Testis (tissue), 3 donors: ENCODE data around the gene PHAF1. TPM values are rescaled to one million over a fixed set of nuclear protein-coding genes. Genes with fewer than 3 reads are reported as not detected.
A peak's percentile ranks its signal among the peaks of the same experiment; 100 is the strongest.

Experiments used
- DNase-seq: peaks from one replicate; pipeline ENCODE4 v3.0.0-alpha.2; 2019
- H3K27ac ChIP-seq, 2 donors: fragments of 200-600 bp; sonication (generic); one replicate each; pipeline ENCODE4 v1.5.1; 2019
- H3K27me3 ChIP-seq: fragments of 200-600 bp; sonication (generic); one replicate; pipeline ENCODE4 v1.5.1; 2019
- H3K36me3 ChIP-seq: fragments of 200-600 bp; sonication (generic); one replicate; pipeline ENCODE4 v1.5.1; 2017; ENCODE audit warnings: low read depth; ENCODE audit errors: missing control alignments
- H3K4me1 ChIP-seq: fragments of 200-600 bp; sonication (generic); one replicate; pipeline ENCODE4 v1.5.1; 2019
- H3K4me3 ChIP-seq, 2 donors: fragments of 200-600 bp; sonication (generic); one replicate each; pipeline ENCODE4 v1.5.1; 2017 to 2019
- H3K9me3 ChIP-seq: fragments of 200-600 bp; sonication (generic); one replicate; pipeline ENCODE4 v1.5.1; 2017
- POLR2A ChIP-seq: fragments of 450-650 bp; IDR thresholded peaks from one replicate; pipeline ENCODE4 v1.6.1; 2017; ENCODE audit warnings: antibody characterized with exemption, mild to moderate bottlenecking, moderate library complexity
- WGBS, 2 donors: methylation state at CpG; one replicate each; pipeline ENCODE4 v1.1.5; 2018; 5-methylcytosine and 5-hydroxymethylcytosine counted together
- intact Hi-C: fragments of 100-400 bp; cut with DNase I; formaldehyde crosslinking; loops from one replicate; pipeline ENCODE4 v1.15.1; 2023; ENCODE audit warnings: low total_unique reads
- polyA plus RNA-seq: library from polyadenylated mRNA; stranded (reverse); fragments of 350-450 nt; fragmentation: Illumina TruSeq; extraction: RNeasy Lipid Tissue Mini Kit (QIAGEN cat#74804); gene quantifications from one replicate; pipeline ENCODE4 v1.2.3, GENCODE V29; 2014; ENCODE audit warnings: low read depth, low replicate concordance; ENCODE audit not compliant: insufficient read depth
- total RNA-seq, 2 donors: library from RNA; depleted of rRNA; stranded (reverse); fragments of >200 nt; gene quantifications; one replicate each; pipeline ENCODE4 v1.2.3, GENCODE V29; 2016
- TF ChIP-seq, protein P1 (sequence below), 3 experiments: fragments of 450-650 bp in 2 of 3; fragments of 200-600 bp in 1 of 3; sonication (generic) in 1 of 3; IDR thresholded peaks; one replicate each; pipeline ENCODE4 v1.5.1; 2016 to 2019; ENCODE audit warnings: antibody characterized with exemption in 3 of 3, mild to moderate bottlenecking in 2 of 3, moderate library complexity in 1 of 3

Gene PHAF1
- total and polyA plus RNA-seq, 3 donors from 2014 or later = 31.2 to 41.6 (median 32.6) TPM

DNA sequence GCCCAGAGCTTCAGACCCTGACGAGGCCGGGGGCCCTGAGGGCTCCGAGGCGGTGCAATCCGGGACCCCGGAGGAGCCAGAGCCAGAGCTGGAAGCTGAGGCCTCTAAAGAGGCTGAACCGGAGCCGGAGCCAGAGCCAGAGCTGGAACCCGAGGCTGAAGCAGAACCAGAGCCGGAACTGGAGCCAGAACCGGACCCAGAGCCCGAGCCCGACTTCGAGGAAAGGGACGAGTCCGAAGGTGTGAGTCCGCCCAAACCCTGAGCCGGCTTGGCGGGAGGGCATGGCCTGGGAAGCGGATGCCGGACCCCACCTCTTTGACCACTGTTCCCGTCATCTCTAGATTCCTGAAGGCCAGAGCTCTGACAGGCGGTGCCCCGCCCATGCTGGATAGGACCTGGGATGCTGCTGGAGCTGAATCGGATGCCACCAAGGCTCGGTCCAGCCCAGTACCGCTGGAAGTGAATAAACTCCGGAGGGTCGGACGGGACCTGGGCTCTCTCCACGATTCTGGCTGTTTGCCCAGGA lies 65.0 kb downstream of the PHAF1 start:
- Histone ChIP-seq H3K27ac (peak overlapping the region; percentile 61 to 82), H3K4me1 (peaks cover 31% of the 10 kb centered on the region), H3K9me3 (no peaks in the 10 kb centered on the region), H3K36me3 (no peaks in the 10 kb centered on the region), H3K4me3 (peak overlapping the region; percentile 37 to 48), H3K27me3 (no peaks in the 10 kb centered on the region)
- TF ChIP-seq, protein P1, sequence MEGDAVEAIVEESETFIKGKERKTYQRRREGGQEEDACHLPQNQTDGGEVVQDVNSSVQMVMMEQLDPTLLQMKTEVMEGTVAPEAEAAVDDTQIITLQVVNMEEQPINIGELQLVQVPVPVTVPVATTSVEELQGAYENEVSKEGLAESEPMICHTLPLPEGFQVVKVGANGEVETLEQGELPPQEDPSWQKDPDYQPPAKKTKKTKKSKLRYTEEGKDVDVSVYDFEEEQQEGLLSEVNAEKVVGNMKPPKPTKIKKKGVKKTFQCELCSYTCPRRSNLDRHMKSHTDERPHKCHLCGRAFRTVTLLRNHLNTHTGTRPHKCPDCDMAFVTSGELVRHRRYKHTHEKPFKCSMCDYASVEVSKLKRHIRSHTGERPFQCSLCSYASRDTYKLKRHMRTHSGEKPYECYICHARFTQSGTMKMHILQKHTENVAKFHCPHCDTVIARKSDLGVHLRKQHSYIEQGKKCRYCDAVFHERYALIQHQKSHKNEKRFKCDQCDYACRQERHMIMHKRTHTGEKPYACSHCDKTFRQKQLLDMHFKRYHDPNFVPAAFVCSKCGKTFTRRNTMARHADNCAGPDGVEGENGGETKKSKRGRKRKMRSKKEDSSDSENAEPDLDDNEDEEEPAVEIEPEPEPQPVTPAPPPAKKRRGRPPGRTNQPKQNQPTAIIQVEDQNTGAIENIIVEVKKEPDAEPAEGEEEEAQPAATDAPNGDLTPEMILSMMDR (IDR thresholded peaks at IDR 0.05) = no peak
- TF ChIP-seq POLR2A = no peak
- WGBS, 2 donors = 41 to 63% methylated on average over 17 to 31 of the region's 31 CpGs
- intact Hi-C loops = no loop called here
- no peak for DNase-seq

DNA sequence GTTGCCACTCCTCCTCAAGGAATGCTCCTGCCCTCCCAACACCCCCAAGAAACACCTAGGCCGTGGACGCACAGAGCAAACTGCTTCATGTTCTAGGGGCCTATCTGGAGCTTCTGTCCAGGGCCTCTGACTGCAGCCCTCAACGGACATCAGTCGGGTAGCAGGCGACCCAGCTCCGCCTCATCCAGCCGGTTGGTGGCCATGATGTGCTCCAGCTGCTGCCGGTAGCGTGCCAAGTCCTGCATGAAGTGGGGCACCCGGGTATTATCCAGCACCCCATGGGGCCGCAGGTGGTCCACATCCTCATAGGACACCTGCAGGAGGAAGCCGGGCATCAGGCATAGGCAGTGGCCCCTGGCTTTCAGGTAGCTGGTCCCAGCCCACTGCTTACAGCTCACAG lies 66.9 kb downstream of the PHAF1 start:
- 93 to 94% methylated on average over 3 to 11 of the region's 12 CpGs for WGBS, 2 donors
- Histone ChIP-seq H3K4me3 (no peak overlapping the region), H3K27ac (no peak overlapping the region), H3K9me3 (no peaks in the 10 kb centered on the region), H3K4me1 (peaks cover 16% of the 10 kb centered on the region), H3K36me3 (no peaks in the 10 kb centered on the region), H3K27me3 (no peaks in the 10 kb centered on the region)
- no peak for DNase-seq
- TF ChIP-seq POLR2A = no peak
- TF ChIP-seq, protein P1 (IDR thresholded peaks at IDR 0.05) = no peak
- intact Hi-C loops = no loop called here

DNA sequence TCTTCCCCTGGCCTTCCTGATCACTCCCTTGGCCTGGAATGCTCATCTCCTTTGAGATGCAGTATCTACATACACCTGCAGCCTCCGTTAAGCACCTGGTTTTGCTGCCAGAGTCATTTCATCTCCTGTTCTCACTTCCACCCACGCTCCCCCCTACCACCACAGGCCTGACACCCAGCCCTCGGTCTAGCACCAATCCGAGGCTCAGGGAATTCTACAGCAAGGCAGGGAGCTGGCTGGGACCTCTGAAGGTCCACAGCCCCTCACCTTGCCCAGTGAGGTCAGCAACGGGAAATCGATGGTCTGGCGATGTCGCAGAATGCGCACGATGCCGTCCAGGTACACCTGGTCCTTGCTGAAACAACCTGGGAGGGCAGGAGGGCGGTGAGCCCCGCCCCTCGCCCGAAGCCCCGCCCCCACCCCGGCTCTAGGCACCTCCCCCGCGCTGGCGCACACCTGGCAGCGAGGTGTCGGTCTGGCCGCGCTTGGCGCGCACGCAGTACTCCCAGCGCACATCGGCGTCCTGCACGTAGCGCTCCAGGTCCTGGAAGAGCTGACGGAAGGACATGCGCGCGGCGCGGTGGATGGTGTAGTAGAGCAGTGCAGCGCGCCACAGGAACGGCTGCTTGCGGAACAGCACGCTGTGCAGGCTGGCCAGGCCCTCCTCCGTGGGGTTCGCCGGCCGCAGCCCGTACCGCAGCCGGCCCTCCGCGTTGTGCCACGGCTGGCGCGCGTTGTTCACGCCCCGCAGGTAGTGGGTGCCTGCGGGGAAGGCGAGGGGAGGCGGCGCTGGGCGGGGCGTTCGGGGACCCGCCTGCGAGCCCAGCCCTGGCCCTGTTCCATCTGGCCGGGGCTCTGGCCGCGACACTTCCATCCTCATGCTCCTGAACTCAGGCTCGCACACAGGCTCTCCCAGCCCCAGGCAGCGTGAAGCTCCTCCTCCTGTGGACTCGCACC lies 68.3 kb downstream of the PHAF1 start:
- DNase-seq = peak; percentile 65
- Histone ChIP-seq H3K4me1 (peaks cover 18% of the 10 kb centered on the region), H3K27me3 (no peaks in the 10 kb centered on the region), H3K27ac (peak overlapping the region in 1 of 2 donors; percentile 69), H3K9me3 (no peaks in the 10 kb centered on the region), H3K36me3 (no peaks in the 10 kb centered on the region), H3K4me3 (peak overlapping the region; percentile 37 to 53)
- 3 to 18% methylated on average over 27 to 42 of the region's 73 CpGs for WGBS, 2 donors
- intact Hi-C loops = no loop called here
- no peak for TF ChIP-seq POLR2A
- TF ChIP-seq, protein P1 (IDR thresholded peaks at IDR 0.05) = peak in 1 of 3 experiments; percentile 40

DNA sequence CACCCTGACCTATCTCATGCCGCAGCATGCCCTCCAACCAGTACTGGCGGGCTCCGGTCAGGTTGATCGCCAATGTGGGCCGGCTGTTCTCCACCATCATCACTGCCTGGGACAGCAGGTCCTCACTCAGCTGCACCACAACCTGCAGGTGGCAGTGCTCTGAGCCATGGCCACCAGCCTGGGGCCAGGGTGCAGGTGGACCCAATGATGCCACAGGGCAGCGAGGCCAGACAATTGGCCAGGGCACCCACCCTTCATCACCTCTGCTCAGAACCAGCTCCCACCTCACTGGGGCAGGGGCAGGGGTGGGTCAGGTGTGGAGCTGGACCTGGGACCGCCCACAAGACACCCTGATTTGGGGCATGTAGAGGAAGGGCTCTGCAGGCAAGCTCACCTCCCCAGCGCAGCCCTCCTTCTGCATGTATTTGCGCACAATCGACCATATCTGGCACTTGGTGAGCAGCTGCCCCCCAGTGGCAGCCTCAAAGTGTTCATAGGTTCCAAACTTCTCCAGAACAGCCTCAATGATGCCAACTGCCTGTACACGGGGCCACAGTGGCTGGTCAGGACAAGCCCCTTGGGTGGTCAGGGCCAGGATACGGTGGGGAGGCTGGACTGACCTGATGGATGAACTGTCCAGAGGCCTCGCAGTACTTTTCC lies 69.8 kb downstream of the PHAF1 start:
- no peaks in the 10 kb centered on the region for H3K36me3 ChIP-seq
- H3K4me1 ChIP-seq = peaks cover 11% of the 10 kb centered on the region
- H3K27ac ChIP-seq = no peak overlapping the region
- no peaks in the 10 kb centered on the region for H3K9me3 ChIP-seq
- WGBS, 2 donors = 90 to 94% methylated on average over 9 to 13 of the region's 13 CpGs
- no peak for DNase-seq
- H3K4me3 ChIP-seq = no peak overlapping the region
- TF ChIP-seq, protein P1 (IDR thresholded peaks at IDR 0.05) = no peak
- no peak for TF ChIP-seq POLR2A
- no peaks in the 10 kb centered on the region for H3K27me3 ChIP-seq
- intact Hi-C loops = no loop called here
